ENCODE measurements around the gene ELAVL4. TPM values are rescaled to one million over a fixed set of nuclear protein-coding genes. Genes with fewer than 3 reads are reported as not detected.

Gene ELAVL4
- polyA plus RNA-seq, 3 donors: not detected

- Histone ChIP-seq H3K27me3 (ENCODE audit: control insufficient read depth in 2 of 2, insufficient read depth in 2 of 2, low read length in 2 of 2) (no peaks in the 10 kb centered on the region), H3K4me3 (replicated peaks in 1 of 3; ENCODE audit: low read depth in 2 of 3, low read length in 3 of 3) (no peak overlapping the region), H3K36me3 (replicated peaks in 1 of 2; ENCODE audit: control insufficient read depth in 1 of 2, insufficient read depth in 2 of 2, low read length in 2 of 2) (no peaks in the 10 kb centered on the region), H3K4me1 (ENCODE audit: control insufficient read depth in 1 of 2, insufficient read depth in 2 of 2, low read length in 2 of 2) (no peaks in the 10 kb centered on the region), H4K20me1 (ENCODE audit: insufficient read depth, low read length) (no peaks in the 10 kb centered on the region), H3K79me2 (ENCODE audit: insufficient read depth, low read length) (no peaks in the 10 kb centered on the region), H2AFZ (ENCODE audit: insufficient read depth, low read depth, low read length, poor library complexity, severe bottlenecking) (no peak overlapping the region), H3K4me2 (replicated peaks; ENCODE audit: extremely low read depth, low read length, poor library complexity, severe bottlenecking) (no peak overlapping the region), H3K9ac (ENCODE audit: insufficient read depth, low read length, poor library complexity, severe bottlenecking) (no peak overlapping the region), H3K27ac (ENCODE audit: low read depth in 1 of 2, low read length in 2 of 2) (no peak overlapping the region), H3K9me3 (replicated peaks in 1 of 2; ENCODE audit: control insufficient read depth in 1 of 2, insufficient read depth in 1 of 2, low read length in 2 of 2) (no peaks in the 10 kb centered on the region)
- no peak overlapping the region for H3K4me3 Mint-ChIP-seq
- WGBS (ENCODE audit: insufficient coverage): no CpG with 5 or more reads among the region's 1 CpG
- no peak for TF ChIP-seq CTCF (IDR thresholded peaks at IDR 0.05)
- no peak for DNase-seq
- no peak overlapping the region for H3K27ac Mint-ChIP-seq
- peaks cover 0 to under 1% (median 0%) of the 10 kb centered on the region in 7 donors for H3K9me3 Mint-ChIP-seq
- peaks cover 0 to 7% (median 0%) of the 10 kb centered on the region in 3 donors for H3K27me3 Mint-ChIP-seq (ENCODE audit: low read depth in 3 of 3)
- intact Hi-C loops (cut with micrococcal nuclease): no loop called here
- H3K36me3 Mint-ChIP-seq: no peaks in the 10 kb centered on the region
- no peaks in the 10 kb centered on the region for H3K4me1 Mint-ChIP-seq
Observed at GRCh38 chr1:50140182-50140447, 31.4 kb downstream of the ELAVL4 start.

- Histone ChIP-seq H3K27me3 (ENCODE audit: control insufficient read depth in 2 of 2, insufficient read depth in 2 of 2, low read length in 2 of 2) (no peaks in the 10 kb centered on the region), H3K4me3 (replicated peaks in 1 of 3; ENCODE audit: low read depth in 2 of 3, low read length in 3 of 3) (no peak overlapping the region), H3K4me2 (replicated peaks; ENCODE audit: extremely low read depth, low read length, poor library complexity, severe bottlenecking) (no peak overlapping the region), H4K20me1 (ENCODE audit: insufficient read depth, low read length) (no peaks in the 10 kb centered on the region), H2AFZ (ENCODE audit: insufficient read depth, low read depth, low read length, poor library complexity, severe bottlenecking) (no peak overlapping the region), H3K9me3 (replicated peaks in 1 of 2; ENCODE audit: control insufficient read depth in 1 of 2, insufficient read depth in 1 of 2, low read length in 2 of 2) (no peaks in the 10 kb centered on the region), H3K4me1 (ENCODE audit: control insufficient read depth in 1 of 2, insufficient read depth in 2 of 2, low read length in 2 of 2) (no peaks in the 10 kb centered on the region), H3K36me3 (replicated peaks in 1 of 2; ENCODE audit: control insufficient read depth in 1 of 2, insufficient read depth in 2 of 2, low read length in 2 of 2) (no peaks in the 10 kb centered on the region), H3K9ac (ENCODE audit: insufficient read depth, low read length, poor library complexity, severe bottlenecking) (no peak overlapping the region), H3K27ac (ENCODE audit: low read depth in 1 of 2, low read length in 2 of 2) (no peak overlapping the region), H3K79me2 (ENCODE audit: insufficient read depth, low read length) (no peaks in the 10 kb centered on the region)
- no peaks in the 10 kb centered on the region for H3K9me3 Mint-ChIP-seq
- H3K4me3 Mint-ChIP-seq: no peak overlapping the region
- TF ChIP-seq CTCF (IDR thresholded peaks at IDR 0.05): no peak
- no peaks in the 10 kb centered on the region for H3K4me1 Mint-ChIP-seq
- DNase-seq: no peak
- H3K27ac Mint-ChIP-seq: no peak overlapping the region
- intact Hi-C loops (cut with micrococcal nuclease): no loop called here
- H3K27me3 Mint-ChIP-seq (ENCODE audit: low read depth in 3 of 3): no peaks in the 10 kb centered on the region
- WGBS (ENCODE audit: insufficient coverage): 92% methylated on average over 2 of the region's 4 CpGs
- no peaks in the 10 kb centered on the region for H3K36me3 Mint-ChIP-seq
Observed at GRCh38 chr1:50147191-50147850, 38.6 kb downstream of the ELAVL4 start.

Measured in CD14-positive monocyte (primary cell).